Lower leg skin (tissue), 4 donors: ENCODE measurements around the gene VAV2. TPM values are rescaled to one million over a fixed set of nuclear protein-coding genes. Genes with fewer than 3 reads are reported as not detected.

ENCODE experiments used
- DNase-seq, 2 donors: peaks; one replicate each; pipeline ENCODE4 v3.0.0-alpha.2; 2019; ENCODE audit warnings: low spot score in 2 of 2
- H3K4me3 ChIP-seq: fragments of 200-600 bp; sonication (generic); 2 replicates; pipeline ENCODE4 v1.5.1; 2017; ENCODE audit warnings: mild to moderate bottlenecking, low read depth; ENCODE audit not compliant: poor library complexity, severe bottlenecking
- CTCF ChIP-seq, 3 donors: fragments of 450-650 bp; IDR thresholded peaks; one replicate each; pipeline ENCODE4 v1.5.1; 2016; ENCODE audit warnings: antibody characterized with exemption in 3 of 3, mild to moderate bottlenecking in 3 of 3, moderate library complexity in 2 of 3
- POLR2A ChIP-seq, 2 donors: fragments of 450-650 bp; IDR thresholded peaks; one replicate each; pipeline ENCODE4 v1.6.1; 2016 to 2017; ENCODE audit warnings: antibody characterized with exemption in 2 of 2, mild to moderate bottlenecking in 1 of 2, moderate library complexity in 1 of 2
- WGBS, 2 donors: methylation state at CpG; one replicate each; pipeline ENCODE4 v1.1.5; 2018; 5-methylcytosine and 5-hydroxymethylcytosine counted together
- intact Hi-C: fragments of 100-400 bp; cut with DNase I; formaldehyde crosslinking; loops from one replicate; pipeline ENCODE4 v1.15.0; 2023; ENCODE audit warnings: low total_unique reads
- total RNA-seq, 4 donors: library from RNA; depleted of rRNA; stranded (reverse); fragments of >200 nt; gene quantifications; one replicate each; pipeline ENCODE4 v1.1.0, GENCODE V29; 2016

The VAV2 gene
- total RNA-seq, 4 donors from 2014 or later, result 6.8 to 9.1 (median 7.5) TPM

- intact Hi-C loops, result no loop called here
- no peak for TF ChIP-seq CTCF (IDR thresholded peaks at IDR 0.05)
- TF ChIP-seq POLR2A (IDR thresholded peaks at IDR 0.05), result no peak
- H3K4me3 ChIP-seq, result no peak within 1 kb of the TSS
- DNase-seq, result peak in 1 of 2 donors; percentile 87
- WGBS, 2 donors, result 21 to 22% methylated on average over 16 to 25 of the region's 25 CpGs
Observed at GRCh38 chr9:133737774-133738639, 254.1 kb downstream of the VAV2 start, which contains the start of gene SARDH. SARDH (minus strand) TSS chr9:133738352; CDS start chr9:133734173, 4,179 bp downstream.

- TF ChIP-seq POLR2A (IDR thresholded peaks at IDR 0.05) (no peak), CTCF (IDR thresholded peaks at IDR 0.05) (no peak)
- peak in 1 of 2 donors; percentile 80 for DNase-seq
- no peak overlapping the region for H3K4me3 ChIP-seq
- intact Hi-C loops, result no loop called here
- WGBS, 2 donors, result 54 to 59% methylated on average over 15 of the region's 15 CpGs
Observed at GRCh38 chr9:133737071-133737773, 254.9 kb downstream of the VAV2 start.

DNA sequence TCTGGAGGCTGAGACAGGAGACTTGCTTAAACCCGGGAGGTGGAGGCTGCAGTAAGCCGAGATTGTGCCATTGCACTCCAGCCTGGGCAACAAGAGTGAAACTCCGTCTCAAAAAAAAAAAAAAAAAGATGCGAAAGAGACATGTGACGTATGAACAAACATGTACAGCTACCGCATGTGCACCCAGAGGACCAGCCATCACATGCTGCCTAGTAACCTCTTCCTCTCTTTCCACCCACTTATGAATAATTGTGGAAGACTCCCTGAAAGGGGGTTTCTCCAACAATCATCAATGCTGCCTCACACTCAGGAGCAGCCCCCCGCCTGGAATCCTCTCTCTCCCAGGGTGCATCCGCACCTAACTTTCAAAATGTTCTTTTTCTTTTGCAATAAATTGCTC lies 256.2 kb downstream of the VAV2 start:
- TF ChIP-seq CTCF (IDR thresholded peaks at IDR 0.05), result no peak
- TF ChIP-seq POLR2A (IDR thresholded peaks at IDR 0.05), result no peak

GRCh38 chr9:133735415-133735775 lies 256.7 kb downstream of the VAV2 start:
- TF ChIP-seq POLR2A (IDR thresholded peaks at IDR 0.05), result no peak
- TF ChIP-seq CTCF (IDR thresholded peaks at IDR 0.05), result no peak
- intact Hi-C loops, result no loop called here
- no peak overlapping the region for H3K4me3 ChIP-seq
- peak in 1 of 2 donors; percentile 54 for DNase-seq
- 69 to 76% methylated on average over 10 of the region's 10 CpGs for WGBS, 2 donors

More for the DNA sequence above, 256.2 kb downstream of the VAV2 start:
- peak in 1 of 2 donors; percentile 21 for DNase-seq
- WGBS, 2 donors, result 70 to 80% methylated on average over 8 of the region's 8 CpGs
- intact Hi-C loops, result no loop called here
- no peak overlapping the region for H3K4me3 ChIP-seq

GRCh38 chr9:133734590-133735414 lies 257.3 kb downstream of the VAV2 start:
- intact Hi-C loops, result no loop called here
- no peak for TF ChIP-seq POLR2A (IDR thresholded peaks at IDR 0.05)
- TF ChIP-seq CTCF (IDR thresholded peaks at IDR 0.05), result no peak
- 61 to 69% methylated on average over 23 of the region's 23 CpGs for WGBS, 2 donors
- no peak overlapping the region for H3K4me3 ChIP-seq
- peak in 1 of 2 donors; percentile 83 for DNase-seq
